Measurements from ENCODE around the gene PDC.

Gene PDC

GRCh38 chr1:186461014-186461413 lies at the start of gene PDC:
PDC (minus strand) TSS chr1:186461114; CDS start chr1:186449459, 11,655 bp downstream.
- no peak for DNase-seq

GRCh38 chr1:186503190-186503589 lies 42.3 kb upstream of the PDC start:
- DNase-seq = no peak

GRCh38 chr1:186502087-186502486 lies 41.2 kb upstream of the PDC start:
- no peak for DNase-seq

GRCh38 chr1:186500804-186501203 lies 39.9 kb upstream of the PDC start:
- DNase-seq = no peak

- no peak for DNase-seq
Observed at GRCh38 chr1:186499571-186499970, 38.7 kb upstream of the PDC start.

GRCh38 chr1:186498695-186499389 lies 37.9 kb upstream of the PDC start:
- DNase-seq = no peak

GRCh38 chr1:186498071-186498470 lies 37.2 kb upstream of the PDC start:
- DNase-seq = no peak

GRCh38 chr1:186497651-186498050 lies 36.7 kb upstream of the PDC start:
- DNase-seq = no peak

GRCh38 chr1:186496171-186496851 lies 35.4 kb upstream of the PDC start:
- DNase-seq = no peak

GRCh38 chr1:186494832-186495271 lies 33.9 kb upstream of the PDC start:
- DNase-seq = no peak

- DNase-seq = no peak
Observed at GRCh38 chr1:186492531-186493291, 31.8 kb upstream of the PDC start.

GRCh38 chr1:186491336-186491735 lies 30.4 kb upstream of the PDC start:
- DNase-seq = no peak

GRCh38 chr1:186487163-186487562 lies 26.2 kb upstream of the PDC start:
- DNase-seq = no peak

- no peak for DNase-seq
Observed at GRCh38 chr1:186486061-186486460, 25.1 kb upstream of the PDC start.

GRCh38 chr1:186483561-186483960 lies 22.6 kb upstream of the PDC start:
- no peak for DNase-seq

- DNase-seq = no peak
Observed at GRCh38 chr1:186482661-186483255, 21.8 kb upstream of the PDC start.

- DNase-seq = no peak
Observed at GRCh38 chr1:186481303-186481888, 20.5 kb upstream of the PDC start.

- DNase-seq = no peak
Observed at GRCh38 chr1:186479162-186479561, 18.2 kb upstream of the PDC start.

- no peak for DNase-seq
Observed at GRCh38 chr1:186476264-186477040, 15.5 kb upstream of the PDC start.

GRCh38 chr1:186474208-186474607 lies 13.3 kb upstream of the PDC start:
- DNase-seq = no peak

- DNase-seq = no peak
Observed at GRCh38 chr1:186473047-186473446, 12.1 kb upstream of the PDC start.

- DNase-seq = no peak
Observed at GRCh38 chr1:186465946-186466345, 5.0 kb upstream of the PDC start.

Measured in SIG-M5 (cell line).